ENCODE measurements around the gene DLGAP4.

DLGAP4 gene

DNA sequence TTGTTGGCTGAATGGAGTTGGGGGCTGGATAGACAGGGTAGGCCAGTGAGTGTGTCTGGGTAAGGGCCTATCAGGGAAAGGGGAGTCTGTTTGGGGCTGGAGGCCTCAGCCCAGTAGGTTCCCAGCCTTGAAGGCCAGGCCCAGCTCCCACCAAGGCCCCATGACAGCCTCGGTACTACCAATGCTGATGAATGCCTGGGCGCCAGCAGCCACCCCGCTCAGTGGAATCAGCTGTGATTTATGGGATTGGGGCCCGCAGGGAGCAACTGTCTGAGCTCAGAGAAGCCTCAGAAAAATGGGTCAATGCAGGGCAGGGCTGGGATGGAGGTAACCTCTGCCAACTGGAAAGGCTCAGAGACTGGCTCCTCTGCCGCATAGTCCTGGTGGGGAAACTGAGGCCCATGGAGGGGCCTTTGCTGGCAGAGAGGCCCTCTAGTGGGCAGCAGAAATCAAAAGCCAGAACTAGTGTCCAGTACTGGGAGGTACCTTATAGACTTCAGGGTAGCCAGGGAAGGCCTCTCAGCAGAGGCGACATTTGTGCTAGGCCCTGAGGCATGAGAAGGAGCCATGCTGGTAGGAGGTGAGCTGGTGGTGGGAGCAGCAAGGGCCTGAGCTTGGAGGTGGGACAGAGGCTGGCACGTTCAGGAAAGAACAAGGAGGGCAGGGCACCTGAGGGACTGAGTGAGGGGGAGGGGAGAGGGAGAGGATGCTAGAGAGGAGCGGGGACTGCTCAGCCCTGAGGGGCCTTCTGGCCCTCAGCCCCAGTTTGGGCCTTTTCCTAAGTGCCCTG is 36.4 kb downstream of the DLGAP4 start:
- Histone ChIP-seq H3K27ac (ENCODE audit: low read depth in 2 of 2, low read length in 2 of 2) (no peak overlapping the region), H3K9me3 (ENCODE audit: control insufficient read depth in 2 of 2, low read length in 2 of 2) (no peaks in the 10 kb centered on the region), H3K9ac (ENCODE audit: low read depth in 1 of 2, low read length in 2 of 2) (no peak overlapping the region), H3K4me3 (ENCODE audit: low read length in 2 of 2) (no peak overlapping the region), H3K36me3 (ENCODE audit: control insufficient read depth in 2 of 2, insufficient read depth in 2 of 2, low read length in 2 of 2) (no peaks in the 10 kb centered on the region), H3K4me1 (ENCODE audit: control insufficient read depth in 2 of 2, insufficient read depth in 2 of 2, low read length in 2 of 2) (no peaks in the 10 kb centered on the region), H3K27me3 (ENCODE audit: control insufficient read depth in 2 of 2, insufficient read depth in 2 of 2, low read length in 2 of 2) (no peaks in the 10 kb centered on the region)

DNA sequence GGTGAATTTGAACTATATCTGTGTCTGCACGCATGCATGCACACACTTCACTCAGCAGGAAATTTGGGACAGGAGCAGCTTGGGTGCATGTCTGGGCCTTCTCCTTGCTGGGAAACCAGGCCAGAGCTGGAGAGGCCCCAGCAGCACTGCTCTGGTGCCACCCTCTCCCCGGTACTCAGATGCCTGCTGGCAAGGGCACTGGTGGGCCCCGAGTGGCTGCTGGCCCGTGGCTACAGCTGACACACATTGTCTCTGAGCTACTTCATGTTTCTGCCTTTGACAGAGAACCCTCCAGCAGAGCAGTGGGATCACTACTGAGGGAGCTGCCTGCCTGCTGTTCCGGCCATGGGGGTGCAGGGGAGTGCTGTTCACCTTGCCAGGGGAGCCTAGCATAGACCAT is 37.5 kb downstream of the DLGAP4 start:
- Histone ChIP-seq H3K27ac (ENCODE audit: low read depth in 2 of 2, low read length in 2 of 2) (no peak overlapping the region), H3K4me3 (ENCODE audit: low read length in 2 of 2) (no peak overlapping the region), H3K27me3 (ENCODE audit: control insufficient read depth in 2 of 2, insufficient read depth in 2 of 2, low read length in 2 of 2) (no peaks in the 10 kb centered on the region), H3K36me3 (ENCODE audit: control insufficient read depth in 2 of 2, insufficient read depth in 2 of 2, low read length in 2 of 2) (no peaks in the 10 kb centered on the region), H3K4me1 (ENCODE audit: control insufficient read depth in 2 of 2, insufficient read depth in 2 of 2, low read length in 2 of 2) (no peaks in the 10 kb centered on the region), H3K9me3 (ENCODE audit: control insufficient read depth in 2 of 2, low read length in 2 of 2) (no peaks in the 10 kb centered on the region), H3K9ac (ENCODE audit: low read depth in 1 of 2, low read length in 2 of 2) (no peak overlapping the region)

GRCh38 chr20:36344517-36345132 is 38.5 kb downstream of the DLGAP4 start:
- no peak overlapping the region for H3K9ac ChIP-seq (ENCODE audit: low read depth in 1 of 2, low read length in 2 of 2)
- H3K27me3 ChIP-seq (ENCODE audit: control insufficient read depth in 2 of 2, insufficient read depth in 2 of 2, low read length in 2 of 2): no peaks in the 10 kb centered on the region
- no peaks in the 10 kb centered on the region for H3K36me3 ChIP-seq (ENCODE audit: control insufficient read depth in 2 of 2, insufficient read depth in 2 of 2, low read length in 2 of 2)
- H3K4me1 ChIP-seq (ENCODE audit: control insufficient read depth in 2 of 2, insufficient read depth in 2 of 2, low read length in 2 of 2): no peaks in the 10 kb centered on the region
- H3K9me3 ChIP-seq (ENCODE audit: control insufficient read depth in 2 of 2, low read length in 2 of 2): no peaks in the 10 kb centered on the region
- H3K4me3 ChIP-seq (ENCODE audit: low read length in 2 of 2): no peak overlapping the region
- no peak overlapping the region for H3K27ac ChIP-seq (ENCODE audit: low read depth in 2 of 2, low read length in 2 of 2)

DNA sequence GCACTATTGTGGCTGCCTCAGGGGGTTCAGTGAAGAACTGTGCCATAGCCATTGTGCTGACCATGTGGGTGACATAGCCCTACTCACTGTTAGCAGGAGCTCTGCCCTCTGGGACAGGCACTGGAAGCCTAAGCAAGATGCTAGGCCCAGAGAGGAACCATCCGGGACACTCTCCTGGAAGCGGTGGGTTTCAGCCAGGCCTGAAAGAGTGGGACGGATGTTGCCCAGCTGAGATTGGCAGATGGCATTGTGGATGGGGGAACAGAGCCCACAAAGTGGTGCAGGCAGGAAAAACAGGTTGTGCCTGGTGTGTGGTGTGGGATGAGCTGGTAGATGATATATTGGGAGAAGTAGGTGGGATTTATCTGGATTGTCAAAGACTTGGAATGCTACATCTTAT is 40.1 kb downstream of the DLGAP4 start:
- H3K27ac ChIP-seq (ENCODE audit: low read depth in 2 of 2, low read length in 2 of 2): no peak overlapping the region
- H3K27me3 ChIP-seq (ENCODE audit: control insufficient read depth in 2 of 2, insufficient read depth in 2 of 2, low read length in 2 of 2): no peaks in the 10 kb centered on the region
- no peak overlapping the region for H3K4me3 ChIP-seq (ENCODE audit: low read length in 2 of 2)
- no peaks in the 10 kb centered on the region for H3K9me3 ChIP-seq (ENCODE audit: control insufficient read depth in 2 of 2, low read length in 2 of 2)
- H3K36me3 ChIP-seq (ENCODE audit: control insufficient read depth in 2 of 2, insufficient read depth in 2 of 2, low read length in 2 of 2): no peaks in the 10 kb centered on the region
- no peak overlapping the region for H3K9ac ChIP-seq (ENCODE audit: low read depth in 1 of 2, low read length in 2 of 2)
- no peaks in the 10 kb centered on the region for H3K4me1 ChIP-seq (ENCODE audit: control insufficient read depth in 2 of 2, insufficient read depth in 2 of 2, low read length in 2 of 2)

DNA sequence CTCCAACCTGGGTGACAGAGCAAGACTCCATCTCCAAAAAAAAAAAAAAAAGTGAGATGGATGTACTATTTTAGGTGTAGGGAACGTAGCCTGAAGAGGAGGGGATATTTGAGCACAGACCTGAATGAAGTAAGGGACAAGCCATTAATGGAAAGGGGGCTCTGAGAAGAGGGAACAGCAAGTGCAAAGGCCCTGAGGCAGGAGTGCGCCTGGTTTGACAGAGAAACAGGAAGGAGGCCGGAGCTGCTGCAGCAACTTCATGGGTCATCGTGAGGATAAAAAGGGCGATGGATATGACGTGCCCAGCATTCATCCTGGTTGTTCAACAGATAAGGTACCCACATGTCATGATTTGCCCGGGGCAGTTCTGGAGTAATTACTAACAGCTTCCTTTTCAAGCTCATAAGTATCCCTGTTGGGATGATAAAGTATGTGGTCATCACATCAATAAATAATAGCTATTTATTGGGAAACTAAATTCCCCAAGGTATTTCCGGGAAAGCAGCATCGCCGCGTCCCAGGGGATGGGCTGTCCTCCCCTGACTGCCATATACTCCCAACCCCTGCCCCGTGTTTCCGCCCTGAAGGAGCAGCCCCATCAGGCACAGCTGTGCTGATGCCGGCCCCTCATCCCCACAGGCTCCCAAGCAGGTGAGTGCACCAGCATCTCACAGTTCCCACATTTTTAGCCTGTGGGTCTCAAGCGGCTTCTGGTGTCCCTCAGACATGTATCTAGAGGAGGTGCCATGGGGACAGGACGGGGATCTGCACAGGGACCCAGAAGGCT is 43.4 kb downstream of the DLGAP4 start:
- Histone ChIP-seq H3K9ac (ENCODE audit: low read depth in 1 of 2, low read length in 2 of 2) (no peak overlapping the region), H3K4me3 (ENCODE audit: low read length in 2 of 2) (no peak overlapping the region), H3K27ac (ENCODE audit: low read depth in 2 of 2, low read length in 2 of 2) (no peak overlapping the region), H3K36me3 (ENCODE audit: control insufficient read depth in 2 of 2, insufficient read depth in 2 of 2, low read length in 2 of 2) (no peaks in the 10 kb centered on the region), H3K9me3 (ENCODE audit: control insufficient read depth in 2 of 2, low read length in 2 of 2) (no peaks in the 10 kb centered on the region), H3K4me1 (ENCODE audit: control insufficient read depth in 2 of 2, insufficient read depth in 2 of 2, low read length in 2 of 2) (no peaks in the 10 kb centered on the region), H3K27me3 (ENCODE audit: control insufficient read depth in 2 of 2, insufficient read depth in 2 of 2, low read length in 2 of 2) (no peaks in the 10 kb centered on the region)

DNA sequence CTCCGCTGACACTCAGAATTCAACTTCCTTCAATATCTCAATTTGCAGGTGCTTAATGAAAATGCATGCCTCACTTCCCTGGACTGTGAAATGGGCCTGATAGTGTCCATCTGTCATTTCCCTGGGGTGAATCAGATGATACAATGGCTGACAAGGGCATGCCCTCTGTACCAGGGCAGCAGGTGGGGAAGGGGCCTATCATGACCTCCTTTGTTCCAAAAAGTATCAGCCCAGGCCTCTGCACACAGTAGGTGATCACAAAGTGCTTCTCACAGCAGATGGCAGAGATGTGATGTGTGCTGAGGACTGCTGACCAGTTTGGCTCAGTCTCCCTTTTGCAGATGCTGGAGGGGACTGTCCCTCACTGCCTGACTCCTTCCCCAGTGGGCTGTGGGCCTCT is 44.3 kb downstream of the DLGAP4 start:
- no peaks in the 10 kb centered on the region for H3K36me3 ChIP-seq (ENCODE audit: control insufficient read depth in 2 of 2, insufficient read depth in 2 of 2, low read length in 2 of 2)
- no peak overlapping the region for H3K4me3 ChIP-seq (ENCODE audit: low read length in 2 of 2)
- no peaks in the 10 kb centered on the region for H3K27me3 ChIP-seq (ENCODE audit: control insufficient read depth in 2 of 2, insufficient read depth in 2 of 2, low read length in 2 of 2)
- no peak overlapping the region for H3K27ac ChIP-seq (ENCODE audit: low read depth in 2 of 2, low read length in 2 of 2)
- H3K4me1 ChIP-seq (ENCODE audit: control insufficient read depth in 2 of 2, insufficient read depth in 2 of 2, low read length in 2 of 2): no peaks in the 10 kb centered on the region
- H3K9ac ChIP-seq (ENCODE audit: low read depth in 1 of 2, low read length in 2 of 2): no peak overlapping the region
- H3K9me3 ChIP-seq (ENCODE audit: control insufficient read depth in 2 of 2, low read length in 2 of 2): no peaks in the 10 kb centered on the region

- H3K9ac ChIP-seq (ENCODE audit: low read depth in 1 of 2, low read length in 2 of 2): no peak overlapping the region
- H3K27me3 ChIP-seq (ENCODE audit: control insufficient read depth in 2 of 2, insufficient read depth in 2 of 2, low read length in 2 of 2): no peaks in the 10 kb centered on the region
- no peak overlapping the region for H3K27ac ChIP-seq (ENCODE audit: low read depth in 2 of 2, low read length in 2 of 2)
Measured at GRCh38 chr20:36351937-36352336, 45.8 kb downstream of the DLGAP4 start.

GRCh38 chr20:36352843-36353553 is 46.9 kb downstream of the DLGAP4 start:
- no peak overlapping the region for H3K9ac ChIP-seq (ENCODE audit: low read depth in 1 of 2, low read length in 2 of 2)

More at GRCh38 chr20:36351937-36352336, 45.8 kb downstream of the DLGAP4 start:
- no peaks in the 10 kb centered on the region for H3K36me3 ChIP-seq (ENCODE audit: control insufficient read depth in 2 of 2, insufficient read depth in 2 of 2, low read length in 2 of 2)
- H3K4me1 ChIP-seq (ENCODE audit: control insufficient read depth in 2 of 2, insufficient read depth in 2 of 2, low read length in 2 of 2): no peaks in the 10 kb centered on the region
- no peaks in the 10 kb centered on the region for H3K9me3 ChIP-seq (ENCODE audit: control insufficient read depth in 2 of 2, low read length in 2 of 2)
- no peak overlapping the region for H3K4me3 ChIP-seq (ENCODE audit: low read length in 2 of 2)

DNA sequence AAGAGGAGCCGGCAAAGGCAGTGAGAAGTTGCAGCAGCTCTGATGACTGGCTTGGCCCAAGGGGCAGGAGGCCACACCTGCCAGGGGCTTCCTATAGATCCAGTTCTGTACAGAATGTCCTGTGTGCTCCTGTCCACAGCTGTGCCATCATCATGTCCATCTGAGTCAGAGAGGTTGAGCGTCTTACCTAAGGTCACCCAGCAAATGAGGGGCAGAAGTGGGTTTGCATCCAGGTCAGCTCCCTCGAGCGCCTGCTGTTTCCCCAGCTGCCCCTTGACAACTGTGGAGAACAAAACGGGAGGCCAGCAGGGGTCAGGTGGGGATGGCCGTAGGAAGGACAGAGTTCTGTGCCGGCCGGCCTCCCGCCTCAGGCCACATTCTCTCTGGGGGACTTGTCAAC is 47.6 kb downstream of the DLGAP4 start:
- no peak overlapping the region for H3K9ac ChIP-seq (ENCODE audit: low read depth in 1 of 2, low read length in 2 of 2)
- H3K4me1 ChIP-seq (ENCODE audit: control insufficient read depth in 2 of 2, insufficient read depth in 2 of 2, low read length in 2 of 2): no peaks in the 10 kb centered on the region
- no peaks in the 10 kb centered on the region for H3K27me3 ChIP-seq (ENCODE audit: control insufficient read depth in 2 of 2, insufficient read depth in 2 of 2, low read length in 2 of 2)
- no peak overlapping the region for H3K27ac ChIP-seq (ENCODE audit: low read depth in 2 of 2, low read length in 2 of 2)
- no peaks in the 10 kb centered on the region for H3K36me3 ChIP-seq (ENCODE audit: control insufficient read depth in 2 of 2, insufficient read depth in 2 of 2, low read length in 2 of 2)
- no peaks in the 10 kb centered on the region for H3K9me3 ChIP-seq (ENCODE audit: control insufficient read depth in 2 of 2, low read length in 2 of 2)
- no peak overlapping the region for H3K4me3 ChIP-seq (ENCODE audit: low read length in 2 of 2)

More at GRCh38 chr20:36352843-36353553, 46.9 kb downstream of the DLGAP4 start:
- no peak overlapping the region for H3K4me3 ChIP-seq (ENCODE audit: low read length in 2 of 2)
- no peaks in the 10 kb centered on the region for H3K36me3 ChIP-seq (ENCODE audit: control insufficient read depth in 2 of 2, insufficient read depth in 2 of 2, low read length in 2 of 2)
- H3K9me3 ChIP-seq (ENCODE audit: control insufficient read depth in 2 of 2, low read length in 2 of 2): no peaks in the 10 kb centered on the region
- no peaks in the 10 kb centered on the region for H3K27me3 ChIP-seq (ENCODE audit: control insufficient read depth in 2 of 2, insufficient read depth in 2 of 2, low read length in 2 of 2)
- H3K4me1 ChIP-seq (ENCODE audit: control insufficient read depth in 2 of 2, insufficient read depth in 2 of 2, low read length in 2 of 2): no peaks in the 10 kb centered on the region
- no peak overlapping the region for H3K27ac ChIP-seq (ENCODE audit: low read depth in 2 of 2, low read length in 2 of 2)

All from mucosa of rectum (tissue), 2 donors.